ENCODE results near the gene AFDN.

The AFDN gene

GRCh38 chr6:168015009-168015408 lies 188.3 kb downstream of the AFDN start:
- ATAC-seq (ENCODE audit: insufficient read depth, low read depth), result no peak
- H3K27me3 ChIP-seq (ENCODE audit: insufficient read depth, low read length, poor library complexity), result no peaks in the 10 kb centered on the region
- H3K9ac ChIP-seq (ENCODE audit: low read depth, low read length), result no peak overlapping the region
- H3K27ac ChIP-seq (ENCODE audit: low read length), result no peak overlapping the region
- H3K4me1 ChIP-seq (ENCODE audit: insufficient read depth, low read length), result no peaks in the 10 kb centered on the region
- no peak overlapping the region for H3K4me2 ChIP-seq (ENCODE audit: insufficient read depth, low read length)
- H3K79me2 ChIP-seq (ENCODE audit: insufficient read depth, low read length), result no peaks in the 10 kb centered on the region
- H4K20me1 ChIP-seq (ENCODE audit: insufficient read depth, low read length), result no peaks in the 10 kb centered on the region
- H3K9me3 ChIP-seq (ENCODE audit: insufficient read depth, low read length, severe bottlenecking), result peaks cover 27% of the 10 kb centered on the region
- no peak overlapping the region for H3K4me3 ChIP-seq (ENCODE audit: low read depth in 1 of 2, low read length in 2 of 2)
- H2AFZ ChIP-seq (ENCODE audit: low read depth, low read length), result no peak overlapping the region
- no peaks in the 10 kb centered on the region for H3K36me3 ChIP-seq (ENCODE audit: insufficient read depth, low read length)
- no peak for DNase-seq
- TF ChIP-seq, protein P1, sequence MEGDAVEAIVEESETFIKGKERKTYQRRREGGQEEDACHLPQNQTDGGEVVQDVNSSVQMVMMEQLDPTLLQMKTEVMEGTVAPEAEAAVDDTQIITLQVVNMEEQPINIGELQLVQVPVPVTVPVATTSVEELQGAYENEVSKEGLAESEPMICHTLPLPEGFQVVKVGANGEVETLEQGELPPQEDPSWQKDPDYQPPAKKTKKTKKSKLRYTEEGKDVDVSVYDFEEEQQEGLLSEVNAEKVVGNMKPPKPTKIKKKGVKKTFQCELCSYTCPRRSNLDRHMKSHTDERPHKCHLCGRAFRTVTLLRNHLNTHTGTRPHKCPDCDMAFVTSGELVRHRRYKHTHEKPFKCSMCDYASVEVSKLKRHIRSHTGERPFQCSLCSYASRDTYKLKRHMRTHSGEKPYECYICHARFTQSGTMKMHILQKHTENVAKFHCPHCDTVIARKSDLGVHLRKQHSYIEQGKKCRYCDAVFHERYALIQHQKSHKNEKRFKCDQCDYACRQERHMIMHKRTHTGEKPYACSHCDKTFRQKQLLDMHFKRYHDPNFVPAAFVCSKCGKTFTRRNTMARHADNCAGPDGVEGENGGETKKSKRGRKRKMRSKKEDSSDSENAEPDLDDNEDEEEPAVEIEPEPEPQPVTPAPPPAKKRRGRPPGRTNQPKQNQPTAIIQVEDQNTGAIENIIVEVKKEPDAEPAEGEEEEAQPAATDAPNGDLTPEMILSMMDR (IDR thresholded peaks at IDR 0.05; ENCODE audit: borderline replicate concordance, extremely low read depth, low read length, poor library complexity, severe bottlenecking), result no peak
- TF ChIP-seq EZH2 (IDR thresholded peaks at IDR 0.05; ENCODE audit: borderline replicate concordance, low read depth, low read length, severe bottlenecking), result no peak

DNA sequence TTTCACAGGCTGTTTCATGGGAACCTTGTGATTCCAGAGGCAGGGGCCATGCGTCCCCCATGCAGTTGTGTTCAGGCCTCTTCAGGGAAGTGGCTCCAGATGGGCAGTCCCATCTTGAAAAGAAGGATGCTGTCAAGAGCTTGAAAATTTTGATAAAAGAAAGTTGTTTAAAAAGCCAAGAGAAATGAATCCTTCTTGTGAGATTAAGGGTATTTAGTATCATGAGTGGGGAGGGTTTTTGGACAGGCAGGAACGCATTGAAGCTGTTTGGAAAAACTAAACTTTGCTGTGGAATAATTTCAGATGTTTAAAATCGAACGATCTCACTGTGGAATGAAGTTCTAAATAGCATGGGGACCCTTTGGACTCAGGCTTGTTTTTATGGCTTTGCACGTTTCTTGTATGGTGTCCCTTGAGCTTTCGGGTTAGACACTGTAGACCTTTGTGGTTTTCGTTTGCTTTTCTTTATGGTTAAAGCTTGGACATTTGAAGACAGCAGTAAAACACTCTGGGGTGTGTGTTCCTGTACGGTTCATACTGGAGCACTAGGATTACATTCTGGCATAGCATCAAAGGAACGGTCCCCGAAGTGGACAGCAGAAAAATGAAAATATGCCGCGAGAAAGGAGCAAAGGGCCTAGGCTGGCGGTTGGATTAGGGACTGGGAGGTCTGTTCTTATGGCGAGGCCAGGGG lies 188.9 kb downstream of the AFDN start:
- no peak for ATAC-seq (ENCODE audit: insufficient read depth, low read depth)
- no peaks in the 10 kb centered on the region for H4K20me1 ChIP-seq (ENCODE audit: insufficient read depth, low read length)
- no peak for DNase-seq
- H3K4me2 ChIP-seq (ENCODE audit: insufficient read depth, low read length), result no peak overlapping the region
- no peaks in the 10 kb centered on the region for H3K4me1 ChIP-seq (ENCODE audit: insufficient read depth, low read length)
- H3K9ac ChIP-seq (ENCODE audit: low read depth, low read length), result no peak overlapping the region
- TF ChIP-seq EZH2 (IDR thresholded peaks at IDR 0.05; ENCODE audit: borderline replicate concordance, low read depth, low read length, severe bottlenecking), result no peak
- TF ChIP-seq, protein P1 (IDR thresholded peaks at IDR 0.05; ENCODE audit: borderline replicate concordance, extremely low read depth, low read length, poor library complexity, severe bottlenecking), result no peak
- no peak overlapping the region for H3K4me3 ChIP-seq (ENCODE audit: low read depth in 1 of 2, low read length in 2 of 2)
- H3K27me3 ChIP-seq (ENCODE audit: insufficient read depth, low read length, poor library complexity), result no peaks in the 10 kb centered on the region
- H3K36me3 ChIP-seq (ENCODE audit: insufficient read depth, low read length), result no peaks in the 10 kb centered on the region
- H3K79me2 ChIP-seq (ENCODE audit: insufficient read depth, low read length), result no peaks in the 10 kb centered on the region
- peaks cover 25% of the 10 kb centered on the region for H3K9me3 ChIP-seq (ENCODE audit: insufficient read depth, low read length, severe bottlenecking)
- H3K27ac ChIP-seq (ENCODE audit: low read length), result no peak overlapping the region
- H2AFZ ChIP-seq (ENCODE audit: low read depth, low read length), result no peak overlapping the region

DNA sequence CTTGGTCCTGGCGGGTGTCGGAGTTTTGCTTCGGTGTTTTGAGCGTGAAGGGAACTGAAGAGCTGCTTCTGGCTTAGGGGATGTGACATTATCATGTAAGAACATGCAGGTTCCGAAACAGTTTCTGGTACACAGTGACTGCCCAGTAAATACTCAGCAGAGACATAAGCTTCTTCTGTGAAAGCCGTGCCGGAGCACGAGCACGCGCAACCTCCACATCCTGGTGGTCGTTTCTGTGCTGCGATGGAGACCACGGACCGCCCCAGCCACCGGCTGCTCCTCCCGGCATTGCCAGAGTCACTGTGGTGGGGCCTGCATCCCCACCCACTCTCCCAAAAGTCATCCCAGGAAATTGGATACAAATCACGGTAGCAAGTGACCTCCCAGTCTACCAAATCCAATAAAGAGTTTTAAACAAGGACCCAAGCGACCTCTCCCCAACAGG lies 189.5 kb downstream of the AFDN start:
- DNase-seq (no peak), ATAC-seq (ENCODE audit: insufficient read depth, low read depth) (no peak)
- TF ChIP-seq, protein P1 (IDR thresholded peaks at IDR 0.05; ENCODE audit: borderline replicate concordance, extremely low read depth, low read length, poor library complexity, severe bottlenecking), result no peak
- no peak for TF ChIP-seq EZH2 (IDR thresholded peaks at IDR 0.05; ENCODE audit: borderline replicate concordance, low read depth, low read length, severe bottlenecking)
- H4K20me1 ChIP-seq (ENCODE audit: insufficient read depth, low read length), result no peaks in the 10 kb centered on the region
- H2AFZ ChIP-seq (ENCODE audit: low read depth, low read length), result no peak overlapping the region
- no peaks in the 10 kb centered on the region for H3K36me3 ChIP-seq (ENCODE audit: insufficient read depth, low read length)
- H3K4me1 ChIP-seq (ENCODE audit: insufficient read depth, low read length), result no peaks in the 10 kb centered on the region
- no peaks in the 10 kb centered on the region for H3K79me2 ChIP-seq (ENCODE audit: insufficient read depth, low read length)
- no peak overlapping the region for H3K4me3 ChIP-seq (ENCODE audit: low read depth in 1 of 2, low read length in 2 of 2)
- H3K27ac ChIP-seq (ENCODE audit: low read length), result no peak overlapping the region
- H3K4me2 ChIP-seq (ENCODE audit: insufficient read depth, low read length), result no peak overlapping the region
- no peaks in the 10 kb centered on the region for H3K27me3 ChIP-seq (ENCODE audit: insufficient read depth, low read length, poor library complexity)
- peaks cover 25% of the 10 kb centered on the region for H3K9me3 ChIP-seq (ENCODE audit: insufficient read depth, low read length, severe bottlenecking)
- H3K9ac ChIP-seq (ENCODE audit: low read depth, low read length), result no peak overlapping the region

Measured in DND-41 (cell line).